NCI-H526 treated with DMSO at 0.1 percent for 48 hours (cell line): Measurements from ENCODE around the gene KRT84.

Experiments used
- DNase-seq: peaks from one replicate; lab custom pipeline; 2025; lab: John Stamatoyannopoulos, UW

Gene KRT84, protein sequence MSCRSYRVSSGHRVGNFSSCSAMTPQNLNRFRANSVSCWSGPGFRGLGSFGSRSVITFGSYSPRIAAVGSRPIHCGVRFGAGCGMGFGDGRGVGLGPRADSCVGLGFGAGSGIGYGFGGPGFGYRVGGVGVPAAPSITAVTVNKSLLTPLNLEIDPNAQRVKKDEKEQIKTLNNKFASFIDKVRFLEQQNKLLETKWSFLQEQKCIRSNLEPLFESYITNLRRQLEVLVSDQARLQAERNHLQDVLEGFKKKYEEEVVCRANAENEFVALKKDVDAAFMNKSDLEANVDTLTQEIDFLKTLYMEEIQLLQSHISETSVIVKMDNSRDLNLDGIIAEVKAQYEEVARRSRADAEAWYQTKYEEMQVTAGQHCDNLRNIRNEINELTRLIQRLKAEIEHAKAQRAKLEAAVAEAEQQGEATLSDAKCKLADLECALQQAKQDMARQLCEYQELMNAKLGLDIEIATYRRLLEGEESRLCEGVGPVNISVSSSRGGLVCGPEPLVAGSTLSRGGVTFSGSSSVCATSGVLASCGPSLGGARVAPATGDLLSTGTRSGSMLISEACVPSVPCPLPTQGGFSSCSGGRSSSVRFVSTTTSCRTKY

GRCh38 chr12:52385226-52385702, at the start of gene KRT84:
Gene KRT84 (minus strand): TSS chr12:52385652. CDS start chr12:52385585, 67 bp downstream.
- no peak for DNase-seq

- DNase-seq = no peak
These were observed 49.5 kb upstream of the KRT84 start for GRCh38 chr12:52434760-52435530.

DNA sequence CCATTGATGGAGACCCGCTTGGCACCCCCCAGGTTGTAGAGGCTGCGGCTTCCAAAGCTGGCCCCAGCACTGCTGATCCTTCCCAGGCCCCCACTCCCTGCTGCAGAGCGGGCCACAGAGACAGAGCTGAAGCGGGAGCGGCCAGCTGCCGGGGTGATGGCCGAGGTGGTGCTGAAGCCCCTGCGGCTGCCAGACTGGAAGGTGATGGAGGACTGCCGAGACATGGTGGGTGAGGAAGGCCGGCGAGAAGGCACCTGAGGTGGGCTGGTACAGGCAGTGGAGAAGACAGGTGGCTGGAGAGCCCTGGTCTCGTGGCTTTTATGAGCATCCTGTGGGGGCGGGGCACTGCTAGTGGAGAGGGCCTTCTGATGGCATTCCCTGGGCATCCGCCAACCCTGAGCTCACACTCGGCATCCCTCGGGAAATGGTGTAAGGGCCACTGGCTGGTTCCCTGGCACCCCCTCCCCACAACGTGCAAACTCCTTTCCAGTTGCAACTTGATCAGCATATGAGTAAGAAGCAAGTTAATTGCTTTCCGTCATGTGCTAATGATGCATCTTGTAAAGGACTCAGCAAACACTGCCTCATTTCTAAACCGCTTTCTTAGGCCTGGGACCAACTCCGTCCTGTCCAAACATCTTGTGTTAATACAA, 48.8 kb upstream of the KRT84 start, which contains the start of gene KRT75:
KRT75 (minus strand) TSS at position 291 of the 653 bp plus-strand sequence; CDS start at position 224, 67 bp downstream.
- DNase-seq = no peak

DNA sequence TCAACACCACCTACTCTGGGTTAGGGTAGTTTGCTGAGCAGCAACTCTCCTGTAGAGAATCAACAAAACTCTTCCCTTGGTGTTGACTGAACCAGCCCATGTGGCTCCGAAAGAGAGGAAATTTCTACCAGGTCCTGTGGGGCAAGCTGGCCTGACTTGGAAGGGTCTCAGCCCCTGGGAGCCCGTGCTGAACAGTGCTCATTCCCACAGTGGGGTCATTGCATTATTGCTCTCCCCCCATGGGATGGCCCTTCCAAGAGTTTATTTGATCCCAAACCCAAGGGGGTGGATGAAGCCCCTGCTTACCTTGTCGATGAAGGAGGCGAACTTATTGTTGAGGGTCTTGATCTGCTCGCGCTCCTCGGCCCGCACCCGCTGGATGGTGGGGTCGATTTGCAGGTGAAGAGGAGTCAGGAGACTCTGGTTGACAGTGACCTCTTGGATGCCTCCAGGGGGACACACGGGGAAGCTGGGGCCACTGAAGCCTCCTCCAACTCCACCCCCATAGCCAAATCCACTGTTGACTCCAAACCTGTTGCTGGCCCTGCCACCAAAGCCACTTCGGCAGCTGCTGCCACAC, 48.1 kb upstream of the KRT84 start:
- DNase-seq = no peak

GRCh38 chr12:52432559-52433207, 47.2 kb upstream of the KRT84 start:
- no peak for DNase-seq

DNA sequence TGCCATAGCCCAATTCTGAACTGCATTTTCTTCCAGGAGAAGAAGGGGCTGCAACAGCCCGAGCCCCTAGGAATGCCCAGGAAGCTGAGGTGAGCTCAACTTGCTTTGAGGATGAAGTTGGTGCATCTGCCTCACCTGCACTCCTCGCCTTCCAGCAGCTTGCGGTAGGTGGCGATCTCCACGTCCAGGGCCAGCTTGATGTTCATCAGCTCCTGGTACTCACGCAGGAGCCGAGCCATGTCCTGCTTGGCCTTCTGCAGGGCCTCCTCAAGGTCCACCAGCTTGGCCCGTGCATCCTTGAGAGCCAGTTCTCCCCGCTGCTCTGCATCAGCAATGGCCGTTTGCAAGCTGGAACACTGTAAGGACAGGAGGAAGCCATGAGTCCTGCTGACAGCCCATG, 42.7 kb upstream of the KRT84 start:
- DNase-seq = no peak

- DNase-seq = no peak
These were observed 41.6 kb upstream of the KRT84 start for GRCh38 chr12:52427083-52427482.

- no peak for DNase-seq
These were observed 40.6 kb upstream of the KRT84 start for GRCh38 chr12:52426034-52426433.

DNA sequence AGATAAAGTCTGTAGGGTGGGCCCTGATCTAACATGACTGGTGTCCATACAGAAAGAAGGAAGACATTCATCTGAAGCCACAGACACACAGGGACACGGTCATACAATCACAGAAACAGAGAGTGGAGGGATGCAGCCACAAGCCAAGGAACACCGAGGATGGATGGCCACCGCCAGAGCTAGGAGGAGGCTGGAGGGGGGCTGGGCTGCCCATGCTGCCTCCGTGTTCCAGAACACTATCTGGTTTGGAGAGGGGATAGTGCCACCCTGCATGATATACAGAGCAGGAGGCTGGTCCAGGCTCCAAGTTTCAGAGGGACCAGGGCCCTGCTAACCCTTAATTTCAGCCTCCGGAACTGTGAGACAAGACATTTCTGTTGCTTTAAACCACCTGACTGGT, 40.0 kb upstream of the KRT84 start:
- DNase-seq = no peak

DNA sequence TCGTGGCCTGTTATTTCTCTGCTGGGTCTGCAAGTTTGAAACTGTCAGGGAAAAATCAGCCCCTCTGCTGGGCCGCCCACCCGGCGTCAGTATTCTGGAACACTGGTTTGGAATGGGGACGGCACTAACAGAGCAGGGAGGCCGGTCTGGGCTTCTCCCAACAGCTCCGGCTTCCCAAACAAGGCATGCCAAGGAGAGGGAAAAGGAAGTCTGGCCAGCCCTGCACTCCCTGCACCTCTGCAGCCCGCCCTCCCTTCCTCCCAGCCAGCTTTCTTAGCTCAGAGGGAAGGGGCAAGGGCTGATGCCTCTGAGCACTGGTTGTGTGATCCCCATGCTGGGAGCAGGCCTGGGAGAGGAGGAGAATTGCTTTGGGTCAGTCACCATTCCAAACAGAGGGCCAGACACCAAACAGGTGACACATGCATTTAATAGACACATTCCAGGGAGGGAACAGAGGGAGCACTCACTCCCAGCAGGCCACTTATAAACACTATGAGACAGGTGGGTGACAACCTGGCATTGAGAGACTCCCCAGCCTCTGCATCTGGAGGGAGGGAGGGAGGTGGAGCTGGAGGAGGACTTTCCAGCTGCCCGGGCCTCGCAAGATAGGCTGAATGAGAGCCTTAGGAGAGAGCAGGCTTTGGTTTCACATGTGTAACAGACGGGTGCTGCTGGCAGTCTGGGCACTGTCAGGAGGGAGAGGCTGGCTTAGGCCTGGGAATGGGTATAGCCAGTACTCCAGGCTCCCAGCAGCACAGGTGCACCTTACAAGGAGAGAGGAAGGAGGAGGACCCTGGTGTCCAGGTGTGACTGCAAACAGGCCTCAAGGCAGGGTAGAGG, 38.4 kb upstream of the KRT84 start:
- no peak for DNase-seq

DNA sequence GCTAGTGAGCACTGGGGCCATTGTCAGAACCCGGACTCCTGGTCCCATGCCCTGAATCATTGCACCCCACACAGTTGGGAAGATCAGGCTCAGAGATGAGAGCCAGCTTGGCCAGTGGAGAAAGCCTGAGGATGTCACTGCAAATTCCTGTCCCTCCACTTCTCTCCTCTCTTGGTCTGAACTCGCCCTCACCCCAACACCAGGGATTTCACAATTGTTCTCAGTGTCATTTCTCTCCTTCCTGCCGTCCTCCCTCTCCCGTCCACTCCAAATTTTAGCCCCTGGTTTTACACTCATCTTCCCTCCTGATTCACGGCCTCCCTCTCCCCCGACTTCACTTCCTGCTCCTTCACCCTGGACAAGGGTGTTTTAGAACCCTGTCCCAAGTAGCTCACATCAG, 37.6 kb upstream of the KRT84 start:
- no peak for DNase-seq

DNA sequence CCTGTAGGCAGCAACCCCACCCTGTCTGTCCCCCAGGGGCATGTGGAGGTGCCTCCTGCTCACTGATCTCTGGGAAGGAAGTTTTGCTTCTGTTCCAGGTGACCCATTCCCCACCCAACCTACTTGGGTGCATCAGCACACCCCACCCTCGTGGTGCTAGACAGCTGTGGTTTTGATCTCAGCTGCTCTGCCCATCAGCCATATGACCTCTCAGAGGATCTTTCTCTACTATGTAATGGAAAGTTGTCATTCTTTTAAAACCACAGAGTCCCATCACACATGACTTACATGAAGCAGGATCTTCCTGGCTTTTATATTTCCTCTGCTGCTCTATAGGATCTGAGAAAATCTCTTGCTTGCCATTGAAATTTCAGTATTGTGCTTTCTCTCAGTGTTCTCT, 34.2 kb upstream of the KRT84 start:
- DNase-seq = no peak

GRCh38 chr12:52418576-52419110, 33.2 kb upstream of the KRT84 start:
- DNase-seq = no peak

- no peak for DNase-seq
These were observed 32.3 kb upstream of the KRT84 start for GRCh38 chr12:52417740-52418139.

DNA sequence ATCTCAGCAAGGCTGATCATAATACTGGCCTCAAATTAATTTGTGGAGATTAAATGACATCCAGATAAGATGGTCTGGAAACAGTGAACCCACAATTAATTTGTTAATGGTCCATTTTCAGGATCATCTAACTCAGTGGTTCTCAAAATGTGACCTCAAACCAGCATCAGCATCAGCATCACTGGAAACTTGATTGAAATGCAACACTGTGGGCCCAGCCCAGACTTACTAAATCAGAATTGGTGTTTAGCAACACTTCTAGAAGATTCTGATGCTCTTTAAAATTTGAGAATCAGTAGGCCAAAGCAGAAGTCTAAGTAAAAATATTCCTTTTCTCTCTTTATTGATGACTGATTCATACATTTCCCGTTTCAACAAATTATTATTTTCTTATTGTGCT, 31.3 kb upstream of the KRT84 start:
- DNase-seq = no peak

DNA sequence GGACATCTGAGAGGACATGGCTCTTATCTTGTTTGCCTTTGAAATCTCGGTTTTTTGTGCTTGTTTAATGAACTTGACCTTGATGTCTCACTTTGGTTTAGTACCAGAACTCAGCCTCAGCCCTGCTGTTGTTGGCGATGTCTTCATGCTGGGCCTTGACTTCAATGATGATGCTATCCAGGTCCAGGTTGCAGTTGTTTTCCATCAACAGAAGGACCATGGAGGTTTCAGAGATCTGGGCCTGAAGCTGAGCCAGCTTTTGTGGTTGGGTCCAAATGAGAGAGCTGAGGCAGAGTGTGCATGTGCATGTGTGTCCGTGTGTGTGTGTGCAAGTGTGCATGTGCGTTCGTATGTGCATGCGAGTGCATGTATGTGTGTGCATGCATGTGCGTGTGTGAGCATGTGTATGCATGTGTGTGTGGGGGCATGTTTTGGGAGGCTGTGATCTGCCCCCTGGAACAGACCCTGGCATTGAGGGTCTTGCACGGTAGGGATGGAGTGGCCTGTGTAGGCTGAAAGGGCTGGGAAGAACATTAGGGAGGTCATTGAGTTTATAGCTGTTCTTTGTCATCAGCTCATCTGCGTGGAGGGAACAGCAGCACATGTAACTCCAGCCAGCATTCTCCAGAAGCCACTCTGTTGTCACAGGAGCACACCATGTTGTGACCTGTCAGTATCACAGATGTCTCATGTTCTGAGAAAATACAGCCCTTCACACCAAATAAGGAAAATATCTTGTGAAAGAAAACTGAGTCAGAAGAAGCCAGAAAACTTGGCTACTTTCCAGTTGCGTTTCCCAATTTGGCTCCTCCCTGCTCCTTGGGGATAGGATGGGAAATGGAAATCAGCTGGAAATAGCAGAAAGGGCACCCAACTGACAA, 30.7 kb upstream of the KRT84 start:
- DNase-seq = no peak

DNA sequence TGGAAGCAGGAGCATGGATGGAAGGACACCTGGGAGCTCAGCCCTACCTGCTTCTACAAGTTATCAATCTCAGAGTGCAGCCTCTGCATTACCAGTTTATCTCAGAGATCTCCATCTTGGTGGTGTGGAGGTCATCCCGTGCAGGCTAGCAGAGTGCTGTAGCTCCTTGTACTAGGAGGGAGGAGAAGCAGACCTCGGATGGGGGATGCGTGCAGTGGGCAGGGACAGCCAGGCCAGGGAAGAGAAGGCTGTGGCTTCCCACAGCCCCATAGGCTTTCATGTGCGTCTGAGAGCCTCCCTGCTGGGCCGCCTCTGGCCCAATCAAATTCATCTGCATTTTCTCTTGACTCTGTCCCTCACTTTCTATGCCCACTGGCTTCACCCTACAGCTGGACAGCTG, 29.5 kb upstream of the KRT84 start:
- DNase-seq = no peak

DNA sequence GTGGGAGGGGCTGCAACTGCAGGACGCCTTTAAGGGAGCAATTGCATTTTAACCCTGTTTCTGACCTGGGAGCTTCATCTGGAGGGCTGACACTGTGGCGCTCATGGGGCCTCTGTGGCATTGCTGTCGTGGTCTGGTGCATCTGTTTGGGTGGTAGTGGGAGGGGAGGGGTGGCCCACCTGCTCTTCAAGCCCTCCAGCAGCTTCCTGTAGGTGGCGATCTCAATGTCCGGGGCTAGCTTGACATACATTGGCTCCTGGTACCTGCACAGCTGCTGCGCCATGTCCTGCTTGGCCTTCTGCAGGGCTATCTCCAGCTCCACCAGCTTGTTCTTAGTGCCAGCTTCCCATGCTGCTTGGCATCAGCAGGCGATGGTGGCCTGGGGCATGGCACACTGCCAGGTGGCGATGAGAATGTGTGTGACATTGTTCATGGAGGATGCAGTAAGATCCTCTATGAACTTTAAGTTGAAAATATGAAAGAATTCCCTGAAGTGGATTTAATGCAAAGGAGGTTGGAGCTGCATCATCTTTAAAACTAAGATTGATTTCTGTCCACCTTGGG, 28.4 kb upstream of the KRT84 start:
- DNase-seq = no peak

GRCh38 chr12:52413202-52413601, 27.8 kb upstream of the KRT84 start:
- no peak for DNase-seq
